ENCODE results near the gene KCNQ2.
"Not testable (repeated sequence)": the region's sequence is repeated elsewhere in the genome, so short reads cannot be mapped to it uniquely, and the experiment has no call there.

The KCNQ2 gene

GRCh38 chr20:63488315-63489251, 16.1 kb upstream of the KCNQ2 start:
- DNase-seq: no peak

- DNase-seq: no peak
These were observed 15.4 kb upstream of the KCNQ2 start for GRCh38 chr20:63487781-63488241.

- DNase-seq: no peak
These were observed 14.8 kb upstream of the KCNQ2 start for GRCh38 chr20:63487116-63487764.

GRCh38 chr20:63486300-63486855, 13.9 kb upstream of the KCNQ2 start:
- no peak for DNase-seq

- no peak for DNase-seq
These were observed 12.4 kb upstream of the KCNQ2 start for GRCh38 chr20:63484651-63485403.

- DNase-seq: no peak
These were observed 11.8 kb upstream of the KCNQ2 start for GRCh38 chr20:63484236-63484635.

- no peak for DNase-seq
These were observed 11.4 kb upstream of the KCNQ2 start for GRCh38 chr20:63483834-63484233.

- no peak for DNase-seq
These were observed 9.6 kb upstream of the KCNQ2 start for GRCh38 chr20:63482021-63482587.

GRCh38 chr20:63481503-63481902, 9.0 kb upstream of the KCNQ2 start:
- DNase-seq: no peak

GRCh38 chr20:63479695-63480419, 7.4 kb upstream of the KCNQ2 start:
- not testable (repeated sequence) for DNase-seq

- no peak for DNase-seq
These were observed 6.2 kb upstream of the KCNQ2 start for GRCh38 chr20:63478346-63479302.

GRCh38 chr20:63477944-63478343, 5.5 kb upstream of the KCNQ2 start:
- DNase-seq: no peak

GRCh38 chr20:63477061-63477616, 4.7 kb upstream of the KCNQ2 start:
- DNase-seq: no peak

GRCh38 chr20:63475209-63475608, 2.8 kb upstream of the KCNQ2 start:
- no peak for DNase-seq

GRCh38 chr20:63473555-63474449, 1.3 kb upstream of the KCNQ2 start:
- DNase-seq: no peak

- DNase-seq: no peak
These were observed 471 bp upstream of the KCNQ2 start for GRCh38 chr20:63472862-63473390.

- DNase-seq: no peak
These were observed 806 bp downstream of the KCNQ2 start for GRCh38 chr20:63471717-63471980.

- no peak for DNase-seq
These were observed 1.3 kb downstream of the KCNQ2 start for GRCh38 chr20:63471002-63471716.

- DNase-seq: no peak
These were observed 2.0 kb downstream of the KCNQ2 start for GRCh38 chr20:63470410-63470809.
